SK-N-SH (cell line): ENCODE results near the gene MYCBPAP. TPM values are rescaled to one million over a fixed set of nuclear protein-coding genes. Genes with fewer than 3 reads are reported as not detected.

Source experiments
- CTCF ChIA-PET: fragments of 300-600, 350-600 bp; formaldehyde crosslinking; extraction: SDS; loops from one replicate; lab custom pipeline; 2021; lab: Yijun Ruan, JAX
- POLR2A ChIA-PET: fragments of 350-600 bp; sonication (Branson Sonifier 250); formaldehyde crosslinking; extraction: SDS; loops from one replicate; lab custom pipeline; 2020; ENCODE audit warnings: antibody characterized with exemption, inconsistent platforms; lab: Yijun Ruan, JAX
- DNase-seq: peaks from one replicate; pipeline ENCODE4 v3.0.0; 2012
- H2AFZ ChIP-seq: fragments of 200-600 bp; sonication (generic); 2 replicates; pipeline ENCODE4 v1.8.1; 2016; ENCODE audit warnings: antibody characterized with exemption, mild to moderate bottlenecking, low read depth
- H3F3A ChIP-seq: fragments of 200-600 bp; sonication (generic); replicated peaks from 2 replicates; pipeline ENCODE3; 2016; ENCODE audit warnings: antibody characterized with exemption, mild to moderate bottlenecking; ENCODE audit not compliant: insufficient read depth
- H3K27ac ChIP-seq, 2 experiments: fragments of 200-500 bp in 1 of 2; fragments of 200-600 bp in 1 of 2; sonication (Bioruptor generic) in 1 of 2; sonication (generic), shearing (Covaris generic) in 1 of 2; 2 replicates each; pipeline versions ENCODE4 v1.5.1 to v1.6.1; 2014 to 2016; ENCODE audit warnings: low read depth in 2 of 2, inconsistent platforms in 1 of 2, low read length in 1 of 2, mild to moderate bottlenecking in 1 of 2, mixed read lengths in 1 of 2
- H3K27me3 ChIP-seq: fragments of 200-600 bp; sonication (generic), shearing (Covaris generic); 2 replicates; pipeline ENCODE4 v1.6.1; 2016; ENCODE audit warnings: mixed run types; ENCODE audit not compliant: insufficient read depth
- H3K36me3 ChIP-seq, 2 experiments: fragments of 200-500 bp in 1 of 2; fragments of 200-600 bp in 1 of 2; sonication (Bioruptor generic) in 1 of 2; sonication (generic) in 1 of 2; replicated peaks in 1 of 2; 2 replicates each; pipeline versions ENCODE3 to v1.5.1; 2014 to 2016; ENCODE audit warnings: low read length in 1 of 2, mild to moderate bottlenecking in 1 of 2; ENCODE audit not compliant: insufficient read depth in 2 of 2, control insufficient read depth in 1 of 2
- H3K4me1 ChIP-seq, 2 experiments: fragments of 200-500 bp in 1 of 2; fragments of 200-600 bp in 1 of 2; sonication (Bioruptor generic) in 1 of 2; sonication (generic), shearing (Covaris generic) in 1 of 2; 2 replicates each; pipeline versions ENCODE4 v1.5.1 to v1.6.1; 2014 to 2016; ENCODE audit warnings: low read depth in 1 of 2, low read length in 1 of 2, mixed run types in 1 of 2; ENCODE audit not compliant: insufficient read depth in 2 of 2, control insufficient read depth in 1 of 2
- H3K4me2 ChIP-seq: fragments of 200-600 bp; sonication (generic), shearing (Covaris generic); 2 replicates; pipeline ENCODE4 v1.6.1; 2017; ENCODE audit warnings: mixed run types
- H3K4me3 ChIP-seq, 2 experiments: fragments of 200-500 bp in 1 of 2; fragments of 200-600 bp in 1 of 2; sonication (Bioruptor generic) in 1 of 2; sonication (generic), shearing (Covaris generic) in 1 of 2; 2 replicates each; pipeline versions ENCODE4 v1.5.1 to v1.8.1; 2014 to 2016; ENCODE audit warnings: low read depth in 2 of 2, inconsistent platforms in 1 of 2, low read length in 1 of 2, mild to moderate bottlenecking in 1 of 2, mixed read lengths in 1 of 2, moderate library complexity in 1 of 2
- H3K79me2 ChIP-seq: fragments of 200-600 bp; sonication (generic); 2 replicates; pipeline ENCODE4 v1.8.1; 2017; ENCODE audit warnings: mild to moderate bottlenecking; ENCODE audit not compliant: insufficient read depth
- H3K9ac ChIP-seq: fragments of 200-600 bp; sonication (generic); 2 replicates; pipeline ENCODE4 v1.6.1; 2017; ENCODE audit warnings: mixed run types
- H3K9me2 ChIP-seq: fragments of 200-600 bp; sonication (generic); 2 replicates; pipeline ENCODE4 v1.6.1; 2017; ENCODE audit warnings: mixed run types
- H3K9me3 ChIP-seq: fragments of 200-600 bp; sonication (generic); 2 replicates; pipeline ENCODE4 v1.6.1; 2017; ENCODE audit warnings: mixed run types, mild to moderate bottlenecking, moderate library complexity
- H4K20me1 ChIP-seq: fragments of 200-600 bp; sonication (generic); 2 replicates; pipeline ENCODE4 v1.6.1; 2017; ENCODE audit warnings: mild to moderate bottlenecking, mixed run types; ENCODE audit not compliant: insufficient read depth
- EZH2phosphoT487 ChIP-seq: fragments of 200-600 bp; sonication (generic); IDR thresholded peaks from 2 replicates; pipeline ENCODE4 v1.6.1; 2017; ENCODE audit warnings: low read depth, mixed run types, mild to moderate bottlenecking, antibody characterized with exemption, moderate library complexity, borderline replicate concordance
- FOSL2 ChIP-seq: IDR thresholded peaks from 2 replicates; pipeline ENCODE4 v1.4.0; 2012; ENCODE audit warnings: low read depth, mild to moderate bottlenecking, moderate library complexity, borderline replicate concordance
- GABPA ChIP-seq: IDR thresholded peaks from 2 replicates; pipeline ENCODE4 v1.4.0; 2012; ENCODE audit warnings: low read depth, mild to moderate bottlenecking
- NFIC ChIP-seq: IDR thresholded peaks from 2 replicates; pipeline ENCODE4 v1.4.0; 2012; ENCODE audit warnings: borderline replicate concordance
- NRF1 ChIP-seq: IDR thresholded peaks from 2 replicates; pipeline ENCODE4 v1.6.1; 2012; ENCODE audit warnings: low read depth, mild to moderate bottlenecking, low read length
- RXRA ChIP-seq: IDR thresholded peaks from 2 replicates; pipeline ENCODE4 v1.4.0; 2012; ENCODE audit warnings: low read depth, mild to moderate bottlenecking, borderline replicate concordance
- SIN3A ChIP-seq: IDR thresholded peaks from 2 replicates; pipeline ENCODE4 v1.6.1; 2012; ENCODE audit warnings: low read depth, mild to moderate bottlenecking, low read length, moderate library complexity, borderline replicate concordance
- SMC3 ChIP-seq: IDR thresholded peaks from 2 replicates; pipeline ENCODE4 v1.6.1; 2012; ENCODE audit warnings: low read depth, low read length, improper control_type of control experiment
- TEAD4 ChIP-seq: IDR thresholded peaks from 2 replicates; pipeline ENCODE4 v1.4.0; 2012; ENCODE audit warnings: mild to moderate bottlenecking, borderline replicate concordance; ENCODE audit not compliant: insufficient read depth
- YY1 ChIP-seq: IDR thresholded peaks from 2 replicates; pipeline ENCODE4 v1.4.0; 2012; ENCODE audit warnings: low read depth, mild to moderate bottlenecking
- WGBS: methylation state at CpG from one replicate; pipeline ENCODE4 v1.1.6; 2017; ENCODE audit warnings: low lambda C conversion rate; 5-methylcytosine and 5-hydroxymethylcytosine counted together
- polyA plus RNA-seq, 3 experiments: library from polyadenylated mRNA; depleted of rRNA; stranded (reverse); fragments of >200 nt; gene quantifications; 2 replicates each; pipeline ENCODE4 v1.2.3, GENCODE V29; 2012
- TF ChIP-seq, protein P1 (sequence below): IDR thresholded peaks from 2 replicates; pipeline ENCODE4 v1.6.1; 2012; ENCODE audit warnings: mild to moderate bottlenecking, low read depth, low read length, moderate library complexity
- TF ChIP-seq, protein P2 (sequence below): fragments of 150-350 bp; IDR thresholded peaks from 2 replicates; pipeline ENCODE4 v1.6.1; 2017; ENCODE audit warnings: antibody characterized with exemption, low read length, low read depth, borderline replicate concordance
- TF ChIP-seq, protein P3 (sequence below): IDR thresholded peaks from 2 replicates; pipeline ENCODE4 v1.4.0; 2012; ENCODE audit warnings: low read depth
- TF ChIP-seq, protein P4 (sequence below): IDR thresholded peaks from 2 replicates; pipeline ENCODE4; 2012
- TF ChIP-seq, protein P5 (sequence below): IDR thresholded peaks from 2 replicates; pipeline ENCODE4 v1.4.0; 2012; ENCODE audit warnings: low read depth, borderline replicate concordance

The MYCBPAP gene
- polyA plus RNA-seq, 1 of the 3 experiments (the other 2 are of a cell fraction): 2.4 TPM

DNA sequence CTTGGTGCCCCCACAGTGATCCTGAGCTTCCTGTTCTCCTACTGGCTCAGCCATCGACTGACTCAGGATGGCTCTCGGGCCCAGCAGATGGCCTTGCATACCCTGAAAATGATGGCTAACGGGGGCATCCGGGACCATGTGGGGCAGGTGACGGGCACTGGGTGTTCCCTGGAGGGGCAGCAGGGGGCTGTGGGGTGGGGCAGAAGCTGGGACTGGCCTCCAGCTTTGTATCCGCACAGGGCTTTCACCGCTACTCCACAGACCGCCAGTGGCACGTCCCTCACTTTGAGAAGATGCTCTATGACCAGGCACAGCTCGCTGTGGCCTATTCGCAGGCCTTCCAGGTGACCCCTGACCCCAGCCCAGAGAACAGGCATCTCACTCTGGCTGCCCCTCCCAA lies 41.7 kb downstream of the MYCBPAP start:
- Histone ChIP-seq H3K4me2 (no peak overlapping the region), H3K9me2 (no peaks in the 10 kb centered on the region), H3K36me3 (peaks cover 16 to 27% of the 10 kb centered on the region in 2 experiments), H3K27me3 (no peaks in the 10 kb centered on the region), H3K4me1 (peaks cover 0 to 20% of the 10 kb centered on the region in 2 experiments; a peak in 1 of 4 replicates), H4K20me1 (no peaks in the 10 kb centered on the region), H3K4me3 (no peak overlapping the region), H3K79me2 (peaks cover 16% of the 10 kb centered on the region), H3K9ac (no peak overlapping the region), H3K9me3 (no peaks in the 10 kb centered on the region), H3K27ac (no peak overlapping the region), H3F3A (peaks cover 6% of the 10 kb centered on the region), H2AFZ (no peak overlapping the region)
- ChIA-PET POLR2A (interaction anchor here (0.9 to 2.4 kb wide), 5 partner anchors 8 to 146 kb away, joined by 3 to 21 read pairs (median 3); no protein-coding TSS in a partner anchor), CTCF (interaction anchor here (0.7 to 24.2 kb wide), 41 partner anchors 8 to 404 kb away, joined by 3 to 1212 read pairs (median 11); partner anchors contain the start of genes ANKRD40, CACNA1G and EPN3)
- TF ChIP-seq, protein P1, sequence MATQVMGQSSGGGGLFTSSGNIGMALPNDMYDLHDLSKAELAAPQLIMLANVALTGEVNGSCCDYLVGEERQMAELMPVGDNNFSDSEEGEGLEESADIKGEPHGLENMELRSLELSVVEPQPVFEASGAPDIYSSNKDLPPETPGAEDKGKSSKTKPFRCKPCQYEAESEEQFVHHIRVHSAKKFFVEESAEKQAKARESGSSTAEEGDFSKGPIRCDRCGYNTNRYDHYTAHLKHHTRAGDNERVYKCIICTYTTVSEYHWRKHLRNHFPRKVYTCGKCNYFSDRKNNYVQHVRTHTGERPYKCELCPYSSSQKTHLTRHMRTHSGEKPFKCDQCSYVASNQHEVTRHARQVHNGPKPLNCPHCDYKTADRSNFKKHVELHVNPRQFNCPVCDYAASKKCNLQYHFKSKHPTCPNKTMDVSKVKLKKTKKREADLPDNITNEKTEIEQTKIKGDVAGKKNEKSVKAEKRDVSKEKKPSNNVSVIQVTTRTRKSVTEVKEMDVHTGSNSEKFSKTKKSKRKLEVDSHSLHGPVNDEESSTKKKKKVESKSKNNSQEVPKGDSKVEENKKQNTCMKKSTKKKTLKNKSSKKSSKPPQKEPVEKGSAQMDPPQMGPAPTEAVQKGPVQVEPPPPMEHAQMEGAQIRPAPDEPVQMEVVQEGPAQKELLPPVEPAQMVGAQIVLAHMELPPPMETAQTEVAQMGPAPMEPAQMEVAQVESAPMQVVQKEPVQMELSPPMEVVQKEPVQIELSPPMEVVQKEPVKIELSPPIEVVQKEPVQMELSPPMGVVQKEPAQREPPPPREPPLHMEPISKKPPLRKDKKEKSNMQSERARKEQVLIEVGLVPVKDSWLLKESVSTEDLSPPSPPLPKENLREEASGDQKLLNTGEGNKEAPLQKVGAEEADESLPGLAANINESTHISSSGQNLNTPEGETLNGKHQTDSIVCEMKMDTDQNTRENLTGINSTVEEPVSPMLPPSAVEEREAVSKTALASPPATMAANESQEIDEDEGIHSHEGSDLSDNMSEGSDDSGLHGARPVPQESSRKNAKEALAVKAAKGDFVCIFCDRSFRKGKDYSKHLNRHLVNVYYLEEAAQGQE: no peak
- TF ChIP-seq, protein P2, sequence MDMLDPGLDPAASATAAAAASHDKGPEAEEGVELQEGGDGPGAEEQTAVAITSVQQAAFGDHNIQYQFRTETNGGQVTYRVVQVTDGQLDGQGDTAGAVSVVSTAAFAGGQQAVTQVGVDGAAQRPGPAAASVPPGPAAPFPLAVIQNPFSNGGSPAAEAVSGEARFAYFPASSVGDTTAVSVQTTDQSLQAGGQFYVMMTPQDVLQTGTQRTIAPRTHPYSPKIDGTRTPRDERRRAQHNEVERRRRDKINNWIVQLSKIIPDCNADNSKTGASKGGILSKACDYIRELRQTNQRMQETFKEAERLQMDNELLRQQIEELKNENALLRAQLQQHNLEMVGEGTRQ: no peak
- TF ChIP-seq NFIC (no peak), RXRA (no peak), YY1 (no peak)
- no peak for DNase-seq
- WGBS: 96% methylated on average over 11 of the region's 11 CpGs

DNA sequence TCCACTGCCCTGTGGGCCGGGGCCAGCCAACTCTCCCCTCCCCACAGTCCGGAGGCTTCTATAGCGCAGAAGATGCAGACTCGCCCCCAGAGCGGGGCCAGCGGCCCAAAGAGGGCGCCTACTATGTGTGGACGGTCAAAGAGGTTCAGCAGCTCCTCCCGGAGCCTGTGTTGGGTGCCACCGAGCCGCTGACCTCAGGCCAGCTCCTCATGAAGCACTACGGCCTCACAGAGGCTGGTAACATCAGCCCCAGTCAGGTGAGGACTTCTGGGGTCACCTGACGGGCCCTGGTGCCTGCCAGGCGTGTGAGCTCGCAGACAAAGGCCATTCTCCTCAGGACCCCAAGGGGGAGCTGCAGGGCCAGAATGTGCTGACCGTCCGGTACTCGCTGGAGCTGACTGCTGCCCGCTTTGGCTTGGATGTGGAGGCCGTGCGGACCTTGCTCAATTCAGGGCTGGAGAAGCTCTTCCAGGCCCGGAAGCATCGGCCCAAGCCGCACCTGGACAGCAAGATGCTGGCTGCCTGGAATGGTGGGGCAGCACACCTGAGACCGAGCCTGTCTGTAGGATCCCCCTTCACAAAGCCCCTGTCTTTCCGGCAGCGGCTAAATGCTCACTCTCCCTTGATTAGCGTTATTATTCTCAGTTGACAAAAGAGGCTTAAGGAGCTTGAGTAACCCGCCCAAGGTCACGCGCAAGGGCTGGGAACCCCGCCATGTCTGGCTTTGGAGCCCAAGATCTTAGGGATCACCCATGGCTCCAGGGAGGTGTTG lies 42.6 kb downstream of the MYCBPAP start:
- CTCF ChIA-PET: interaction anchor here (0.7 to 24.2 kb wide), 69 partner anchors 9 to 501 kb away, joined by 3 to 1212 read pairs (median 5); partner anchors contain the start of genes ANKRD40, CACNA1G, CHAD and EPN3
- Histone ChIP-seq H3K4me2 (no peak overlapping the region), H3K4me1 (peaks cover 0 to 22% of the 10 kb centered on the region in 2 experiments; a peak in 1 of 4 replicates), H3K9me2 (no peaks in the 10 kb centered on the region), H3K9me3 (no peaks in the 10 kb centered on the region), H3K4me3 (no peak overlapping the region), H3K36me3 (peaks cover 16 to 34% of the 10 kb centered on the region in 2 experiments), H3K79me2 (peaks cover 16% of the 10 kb centered on the region), H3K27me3 (no peaks in the 10 kb centered on the region), H3K9ac (no peak overlapping the region), H2AFZ (no peak overlapping the region), H3K27ac (no peak overlapping the region), H3F3A (peaks cover 6% of the 10 kb centered on the region), H4K20me1 (no peaks in the 10 kb centered on the region)
- 86% methylated on average over 9 of the region's 32 CpGs for WGBS
- DNase-seq: peak; percentile 95
- POLR2A ChIA-PET: interaction anchor here (0.6 to 2.5 kb wide), 6 partner anchors 9 to 493 kb away, joined by 3 to 21 read pairs (median 4); no protein-coding TSS in a partner anchor
- TF ChIP-seq, protein P3, sequence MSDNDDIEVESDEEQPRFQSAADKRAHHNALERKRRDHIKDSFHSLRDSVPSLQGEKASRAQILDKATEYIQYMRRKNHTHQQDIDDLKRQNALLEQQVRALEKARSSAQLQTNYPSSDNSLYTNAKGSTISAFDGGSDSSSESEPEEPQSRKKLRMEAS: no peak
- TF ChIP-seq, protein P4, sequence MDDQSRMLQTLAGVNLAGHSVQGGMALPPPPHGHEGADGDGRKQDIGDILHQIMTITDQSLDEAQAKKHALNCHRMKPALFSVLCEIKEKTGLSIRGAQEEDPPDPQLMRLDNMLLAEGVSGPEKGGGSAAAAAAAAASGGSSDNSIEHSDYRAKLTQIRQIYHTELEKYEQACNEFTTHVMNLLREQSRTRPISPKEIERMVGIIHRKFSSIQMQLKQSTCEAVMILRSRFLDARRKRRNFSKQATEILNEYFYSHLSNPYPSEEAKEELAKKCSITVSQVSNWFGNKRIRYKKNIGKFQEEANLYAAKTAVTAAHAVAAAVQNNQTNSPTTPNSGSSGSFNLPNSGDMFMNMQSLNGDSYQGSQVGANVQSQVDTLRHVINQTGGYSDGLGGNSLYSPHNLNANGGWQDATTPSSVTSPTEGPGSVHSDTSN: no peak
- TF ChIP-seq SIN3A (no peak), EZH2phosphoT487 (no peak), GABPA (no peak), FOSL2 (no peak), TEAD4 (no peak), SMC3 (peak; percentile 99), NRF1 (0 out of 2 replicates have a peak, but pooled peaks have one; percentile 12)
- TF ChIP-seq, protein P5, sequence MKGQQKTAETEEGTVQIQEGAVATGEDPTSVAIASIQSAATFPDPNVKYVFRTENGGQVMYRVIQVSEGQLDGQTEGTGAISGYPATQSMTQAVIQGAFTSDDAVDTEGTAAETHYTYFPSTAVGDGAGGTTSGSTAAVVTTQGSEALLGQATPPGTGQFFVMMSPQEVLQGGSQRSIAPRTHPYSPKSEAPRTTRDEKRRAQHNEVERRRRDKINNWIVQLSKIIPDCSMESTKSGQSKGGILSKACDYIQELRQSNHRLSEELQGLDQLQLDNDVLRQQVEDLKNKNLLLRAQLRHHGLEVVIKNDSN: no peak; the same call in 1 of the 2 replicates
- TF ChIP-seq, protein P2: peak; percentile 22; the same call in 1 of the 2 replicates
